IMR-90 (cell line): ENCODE results near the gene MTX2. TPM values are rescaled to one million over a fixed set of nuclear protein-coding genes. Genes with fewer than 3 reads are reported as not detected.

Experiments
- ATAC-seq: fragments of 200-7000 bp; cut with Tn5 transposase; 2 replicates; pipeline ENCODE4 v1.9.1; 2020; ENCODE audit warnings: low read depth, mild to moderate bottlenecking, moderate library complexity
- BruUV-seq: library from RNA; stranded (reverse); fragments of 400-500 nt; replicated peaks from 2 replicates; lab custom pipeline; 2021; lab: Mats Ljungman, UMichigan
- CTCF ChIA-PET: fragments of 300-600 bp; formaldehyde crosslinking; extraction: SDS; loops from one replicate; lab custom pipeline; 2021; ENCODE audit warnings: antibody characterized with exemption; lab: Yijun Ruan, JAX
- POLR2A ChIA-PET: fragments of 300-600 bp; sonication (Branson Sonifier 250); formaldehyde crosslinking; loops from one replicate; lab custom pipeline; 2022; ENCODE audit warnings: antibody characterized with exemption; ENCODE audit not compliant: unreplicated experiment; lab: Charles Lee
- DNase-seq: peaks from one replicate; pipeline ENCODE4 v3.0.0; 2013
- H2AFZ ChIP-seq: replicated peaks from 2 replicates; pipeline ENCODE3; 2013; ENCODE audit warnings: low read length, mild to moderate bottlenecking; ENCODE audit not compliant: poor library complexity
- H2AK5ac ChIP-seq: 2 replicates; pipeline ENCODE4 v1.6.1; 2013; ENCODE audit warnings: low read depth, low read length, inconsistent platforms
- H2AK9ac ChIP-seq: replicated peaks from 2 replicates; pipeline ENCODE3; 2013; ENCODE audit warnings: mild to moderate bottlenecking, low read depth, low read length, moderate library complexity; ENCODE audit not compliant: poor library complexity
- H2BK120ac ChIP-seq: 2 replicates; pipeline ENCODE4 v1.6.1; 2013; ENCODE audit warnings: low read depth, low read length, inconsistent platforms
- H2BK15ac ChIP-seq: 3 replicates; pipeline ENCODE4 v1.6.1; 2013; ENCODE audit warnings: low read depth, low read length, inconsistent platforms
- H2BK20ac ChIP-seq: 2 replicates; pipeline ENCODE4 v1.6.1; 2013; ENCODE audit warnings: low read depth, mild to moderate bottlenecking, inconsistent platforms, low read length, moderate library complexity
- H2BK5ac ChIP-seq: 2 replicates; pipeline ENCODE4 v1.6.1; 2013; ENCODE audit warnings: mild to moderate bottlenecking, low read depth, low read length, inconsistent platforms; ENCODE audit not compliant: poor library complexity, severe bottlenecking
- H3K14ac ChIP-seq: replicated peaks from 2 replicates; pipeline ENCODE4 v1.6.1; 2013; ENCODE audit warnings: low read depth, low read length, inconsistent platforms
- H3K18ac ChIP-seq: 2 replicates; pipeline ENCODE4 v1.6.1; 2013; ENCODE audit warnings: low read depth, low read length, control low read depth
- H3K23ac ChIP-seq: 2 replicates; pipeline ENCODE4 v1.6.1; 2013; ENCODE audit warnings: low read depth, low read length, inconsistent platforms
- H3K27ac ChIP-seq: 2 replicates; pipeline ENCODE4 v1.5.1; 2013; ENCODE audit warnings: mild to moderate bottlenecking, control low read depth, low read length; ENCODE audit not compliant: insufficient read depth
- H3K27me3 ChIP-seq: 2 replicates; pipeline ENCODE4 v1.6.1; 2013; ENCODE audit warnings: low read length; ENCODE audit not compliant: control insufficient read depth, insufficient read depth
- H3K36me3 ChIP-seq: 2 replicates; pipeline ENCODE4 v1.6.1; 2013; ENCODE audit warnings: low read length, mixed read lengths; ENCODE audit not compliant: control insufficient read depth, insufficient read depth
- H3K4ac ChIP-seq: 2 replicates; pipeline ENCODE4 v1.6.1; 2013; ENCODE audit warnings: low read depth, low read length, inconsistent platforms
- H3K4me1 ChIP-seq: 2 replicates; pipeline ENCODE4 v1.6.1; 2013; ENCODE audit warnings: low read length, mixed read lengths; ENCODE audit not compliant: control insufficient read depth, insufficient read depth
- H3K4me2 ChIP-seq: 2 replicates; pipeline ENCODE4 v1.6.1; 2013; ENCODE audit warnings: low read depth, mild to moderate bottlenecking, control low read depth, low read length, moderate library complexity
- H3K4me3 ChIP-seq: 2 replicates; pipeline ENCODE4 v1.5.1; 2013; ENCODE audit warnings: low read depth, mild to moderate bottlenecking, control low read depth, low read length, moderate library complexity; ENCODE audit not compliant: insufficient read depth
- H3K56ac ChIP-seq: 2 replicates; pipeline ENCODE4 v1.6.1; 2013; ENCODE audit warnings: low read length, inconsistent platforms; ENCODE audit not compliant: insufficient read depth; ENCODE audit errors: extremely low read depth
- H3K79me1 ChIP-seq, 2 experiments: 2 replicates each; pipeline ENCODE4 v1.6.1; 2013; ENCODE audit warnings: low read length in 2 of 2, inconsistent platforms in 1 of 2, low read depth in 1 of 2
- H3K9ac ChIP-seq: 2 replicates; pipeline ENCODE4 v1.6.1; 2013; ENCODE audit warnings: low read depth, low read length, control low read depth
- H3K9me1 ChIP-seq: 2 replicates; pipeline ENCODE4 v1.6.1; 2013; ENCODE audit warnings: low read length, inconsistent platforms; ENCODE audit not compliant: insufficient read depth
- H3K9me3 ChIP-seq: 2 replicates; pipeline ENCODE4 v1.6.1; 2013; ENCODE audit warnings: low read length; ENCODE audit not compliant: control insufficient read depth, insufficient read depth
- H4K20me1 ChIP-seq: 2 replicates; pipeline ENCODE4 v1.6.1; 2013; ENCODE audit warnings: low read length, inconsistent platforms; ENCODE audit not compliant: insufficient read depth
- H4K5ac ChIP-seq: 2 replicates; pipeline ENCODE4 v1.6.1; 2013; ENCODE audit warnings: mild to moderate bottlenecking, low read depth, low read length, control low read depth
- H4K8ac ChIP-seq, 2 experiments: 2 replicates each; pipeline ENCODE4 v1.6.1; 2013; ENCODE audit warnings: low read depth in 2 of 2, low read length in 2 of 2, control low read depth in 1 of 2, inconsistent platforms in 1 of 2
- H4K91ac ChIP-seq: 2 replicates; pipeline ENCODE4 v1.6.1; 2013; ENCODE audit warnings: low read depth, low read length, inconsistent platforms; ENCODE audit not compliant: insufficient read depth
- CEBPB ChIP-seq: IDR thresholded peaks from 2 replicates; pipeline ENCODE4 v1.6.1; 2012; ENCODE audit warnings: low read depth, low read length, improper control_type of control experiment
- USF2 ChIP-seq: fragments of 150-350 bp; IDR thresholded peaks from 2 replicates; pipeline ENCODE4 v1.6.1; 2017; ENCODE audit warnings: mild to moderate bottlenecking, antibody characterized with exemption, low read length, low read depth
- WGBS, 2 experiments: methylation state at CpG; one replicate each; pipeline versions ENCODE4 v1.1.5 to v1.1.7; 2013; ENCODE audit warnings: missing lambda C conversion rate in 2 of 2; ENCODE audit not compliant: insufficient read length in 1 of 2; ENCODE audit errors: extremely low coverage in 2 of 2; 5-methylcytosine and 5-hydroxymethylcytosine counted together
- dilution Hi-C: fragments of 300-500 bp; cut with HindIII; formaldehyde crosslinking; loops from one replicate; pipeline ENCODE4 v1.14.3; 2018; ENCODE audit warnings: low sequenced_read_pairs; ENCODE audit not compliant: unreplicated experiment
- in situ Hi-C: fragments of 300-500 bp; cut with MboI; formaldehyde crosslinking; loops from 3 replicates; pipeline ENCODE4 v1.14.3; 2019; ENCODE audit warnings: low sequenced_read_pairs, inconsistent platforms, mixed read lengths
- intact Hi-C: fragments of 100-400 bp; cut with micrococcal nuclease; formaldehyde crosslinking; loops from 2 replicates; pipeline ENCODE4 v1.10.0; 2022
- polyA plus RNA-seq, 3 experiments: library from polyadenylated mRNA; depleted of rRNA; stranded (reverse); fragments of >200 nt; gene quantifications; 2 replicates each; pipeline ENCODE4 v1.2.3, GENCODE V29; 2012; ENCODE audit warnings: low replicate concordance in 1 of 3
- total RNA-seq: library from RNA; depleted of rRNA; stranded (reverse); fragments of >200 nt; gene quantifications from 2 replicates; pipeline ENCODE4 v1.2.3, GENCODE V29; 2012

The MTX2 gene
- total and polyA plus RNA-seq, 2 of the 4 experiments (the other 2 are of a cell fraction), result 24.9 to 37.8 TPM

- TF ChIP-seq USF2 (no peak), CEBPB (no peak)
- POLR2A ChIA-PET, result no interaction called here
- H3K9me3 ChIP-seq, result no peaks in the 10 kb centered on the region
- CTCF ChIA-PET, result interaction anchor here (1.2 kb wide), 1 partner anchor 220 kb away, joined by 4 read pairs; no protein-coding TSS in a partner anchor
- in situ Hi-C loops, result no loop called here
- H2BK5ac ChIP-seq, result no peak overlapping the region
- DNase-seq, result no peak
- no peak overlapping the region for H3K14ac ChIP-seq
- H3K56ac ChIP-seq, result no peak overlapping the region
- no peak overlapping the region for H4K8ac ChIP-seq
- H2AK9ac ChIP-seq, result no peak overlapping the region
- H3K9me1 ChIP-seq, result no peaks in the 10 kb centered on the region
- H4K20me1 ChIP-seq, result no peaks in the 10 kb centered on the region
- intact Hi-C loops, result no loop called here
- no peak for ATAC-seq
- no peaks in the 10 kb centered on the region for H3K79me1 ChIP-seq
- H3K27me3 ChIP-seq, result peaks cover 3% of the 10 kb centered on the region; the same call in 1 of the 2 replicates
- no peak overlapping the region for H2BK15ac ChIP-seq
- no peak overlapping the region for H3K23ac ChIP-seq
- no peak overlapping the region for H4K5ac ChIP-seq
- H3K27ac ChIP-seq, result no peak overlapping the region
- no peaks in the 10 kb centered on the region for H3K36me3 ChIP-seq
- no peak overlapping the region for H3K4me3 ChIP-seq
- no peak overlapping the region for H3K18ac ChIP-seq
- WGBS, 2 experiments, result no CpG with 5 or more reads among the region's 1 CpG
- no peak overlapping the region for H2BK20ac ChIP-seq
- H2AK5ac ChIP-seq, result no peak overlapping the region
- no peak overlapping the region for H2BK120ac ChIP-seq
- dilution Hi-C loops, result no loop called here
- no peak overlapping the region for H3K4me2 ChIP-seq
- H4K91ac ChIP-seq, result no peak overlapping the region
- no peak overlapping the region for H2AFZ ChIP-seq
- H3K9ac ChIP-seq, result no peak overlapping the region
- H3K4me1 ChIP-seq, result no peaks in the 10 kb centered on the region
- no peak overlapping the region for H3K4ac ChIP-seq
- no TSS peak for BruUV-seq
Observed at GRCh38 chr2:176234940-176235339, 34.3 kb upstream of the MTX2 start.
